ENCODE data around the gene URAD. TPM values are rescaled to one million over a fixed set of nuclear protein-coding genes. Genes with fewer than 3 reads are reported as not detected.

The URAD gene
- total RNA-seq, 2 donors from 2014 or later = not detected

DNA sequence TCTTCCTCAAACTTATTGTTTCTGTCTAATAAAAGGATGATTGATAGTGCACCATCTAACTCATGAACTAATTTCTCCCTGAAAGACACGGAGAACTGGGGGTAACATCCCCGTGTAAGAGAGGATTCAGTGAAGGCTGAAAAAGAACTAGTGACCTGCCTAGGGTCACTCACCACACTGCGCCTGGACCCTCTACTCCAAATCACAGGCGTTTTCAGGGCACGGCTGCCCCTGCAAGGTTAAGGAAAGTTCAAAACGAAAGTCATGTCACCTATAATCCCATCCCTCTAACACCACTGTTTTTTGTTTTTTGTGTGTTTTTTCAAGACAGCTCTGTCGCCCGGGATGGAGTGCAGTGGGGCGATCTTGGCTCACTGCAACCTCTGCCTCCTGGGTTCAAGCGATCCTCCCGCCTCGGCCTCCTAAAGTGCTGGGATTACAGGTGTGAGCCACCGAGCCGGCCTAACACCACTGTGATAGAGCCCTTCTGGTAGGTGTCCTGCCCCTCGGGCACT, 8.7 kb downstream of the URAD start:
- Histone ChIP-seq H3K36me3 (ENCODE audit: control insufficient read depth, insufficient read depth, low read length) (no peaks in the 10 kb centered on the region), H3K27me3 (ENCODE audit: control insufficient read depth, insufficient read depth, low read length, poor library complexity, severe bottlenecking) (peaks cover 100% of the 10 kb centered on the region), H3K4me1 (ENCODE audit: control insufficient read depth, insufficient read depth, low read length) (peaks cover 6% of the 10 kb centered on the region), H3K9me3 (ENCODE audit: control insufficient read depth, low read length) (no peaks in the 10 kb centered on the region), H3K27ac (ENCODE audit: low read depth, low read length) (no peak overlapping the region), H3K4me3 (ENCODE audit: low read length) (no peak overlapping the region), H3K9ac (ENCODE audit: extremely low read depth, low read length, poor library complexity, severe bottlenecking) (no peak overlapping the region)
- no peak for TF ChIP-seq CTCF (conservative IDR thresholded peaks at IDR 0.05)
- DNase-seq = no peak
- no peaks in the 10 kb centered on the region for H3K9me3 Mint-ChIP-seq
- H3K36me3 Mint-ChIP-seq (ENCODE audit: low read depth) = no peaks in the 10 kb centered on the region
- peaks cover 99% of the 10 kb centered on the region for H3K27me3 Mint-ChIP-seq (ENCODE audit: insufficient read depth)
- 9 to 10% methylated on average over 11 to 15 of the region's 15 CpGs for WGBS, 2 experiments (ENCODE audit: insufficient coverage in 1 of 2, insufficient read length in 1 of 2)
- H3K4me1 Mint-ChIP-seq = peaks cover 22% of the 10 kb centered on the region
- no peak overlapping the region for H3K27ac Mint-ChIP-seq
- no peak overlapping the region for H3K4me3 Mint-ChIP-seq

- Histone ChIP-seq H3K27me3 (ENCODE audit: control insufficient read depth, insufficient read depth, low read length, poor library complexity, severe bottlenecking) (peaks cover 100% of the 10 kb centered on the region), H3K27ac (ENCODE audit: low read depth, low read length) (no peak overlapping the region), H3K9me3 (ENCODE audit: control insufficient read depth, low read length) (no peaks in the 10 kb centered on the region), H3K36me3 (ENCODE audit: control insufficient read depth, insufficient read depth, low read length) (no peaks in the 10 kb centered on the region), H3K9ac (ENCODE audit: extremely low read depth, low read length, poor library complexity, severe bottlenecking) (no peak overlapping the region), H3K4me3 (ENCODE audit: low read length) (no peak overlapping the region), H3K4me1 (ENCODE audit: control insufficient read depth, insufficient read depth, low read length) (peaks cover 6% of the 10 kb centered on the region)
- Mint-ChIP-seq H3K36me3 (ENCODE audit: low read depth) (no peaks in the 10 kb centered on the region), H3K9me3 (no peaks in the 10 kb centered on the region), H3K27ac (no peak overlapping the region), H3K4me1 (peaks cover 22% of the 10 kb centered on the region), H3K27me3 (ENCODE audit: insufficient read depth) (peaks cover 100% of the 10 kb centered on the region), H3K4me3 (peak overlapping the region; percentile 37)
- no peak for TF ChIP-seq CTCF (conservative IDR thresholded peaks at IDR 0.05)
- peak; percentile 61 for DNase-seq
- 1 to 5% methylated on average over 7 to 15 of the region's 15 CpGs for WGBS, 2 experiments (ENCODE audit: insufficient coverage in 1 of 2, insufficient read length in 1 of 2)
These were observed 9.4 kb downstream of the URAD start for GRCh38 chr13:27979001-27979643.

- Histone ChIP-seq H3K27ac (ENCODE audit: low read depth, low read length) (no peak overlapping the region), H3K27me3 (ENCODE audit: control insufficient read depth, insufficient read depth, low read length, poor library complexity, severe bottlenecking) (peaks cover 100% of the 10 kb centered on the region)
- DNase-seq = peak; percentile 83
These were observed 10.1 kb downstream of the URAD start for GRCh38 chr13:27978301-27978968.

More at GRCh38 chr13:27978301-27978968, 10.1 kb downstream of the URAD start:
- Mint-ChIP-seq H3K9me3 (no peaks in the 10 kb centered on the region), H3K27me3 (ENCODE audit: insufficient read depth) (peaks cover 100% of the 10 kb centered on the region), H3K27ac (no peak overlapping the region), H3K4me3 (peak overlapping the region; percentile 37), H3K36me3 (ENCODE audit: low read depth) (no peaks in the 10 kb centered on the region), H3K4me1 (peaks cover 22% of the 10 kb centered on the region)
- Histone ChIP-seq H3K9me3 (ENCODE audit: control insufficient read depth, low read length) (no peaks in the 10 kb centered on the region), H3K4me1 (ENCODE audit: control insufficient read depth, insufficient read depth, low read length) (peaks cover 6% of the 10 kb centered on the region), H3K9ac (ENCODE audit: extremely low read depth, low read length, poor library complexity, severe bottlenecking) (no peak overlapping the region), H3K36me3 (ENCODE audit: control insufficient read depth, insufficient read depth, low read length) (no peaks in the 10 kb centered on the region), H3K4me3 (ENCODE audit: low read length) (no peak overlapping the region)
- TF ChIP-seq CTCF (conservative IDR thresholded peaks at IDR 0.05) = no peak
- WGBS, 2 experiments (ENCODE audit: insufficient coverage in 1 of 2, insufficient read length in 1 of 2) = 0% methylated on average over 20 to 65 of the region's 65 CpGs

Data from endodermal cell (in vitro differentiated cells).